ENCODE data around the gene RHOBTB1. TPM values are rescaled to one million over a fixed set of nuclear protein-coding genes. Genes with fewer than 3 reads are reported as not detected.

The RHOBTB1 gene
- total RNA-seq, 1 experiment from 2014 or later: 0.77 TPM

DNA sequence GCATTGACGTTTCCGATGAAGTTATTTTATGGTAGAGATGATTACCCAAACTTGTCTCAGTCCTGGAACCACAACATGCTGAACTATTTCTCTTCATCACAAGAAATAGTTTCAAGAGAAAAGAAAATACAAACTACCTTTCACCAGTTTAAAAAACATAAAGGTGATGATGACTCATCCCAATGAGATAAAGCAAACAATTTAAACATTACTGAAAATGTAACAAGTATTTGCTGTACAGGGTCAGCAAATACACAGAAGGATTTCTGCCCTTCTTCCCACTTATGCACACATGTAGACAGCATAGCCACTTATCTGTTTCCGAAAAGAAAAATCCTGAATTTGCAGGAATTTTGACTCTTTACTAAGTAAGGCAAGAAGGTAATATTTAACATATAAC lies 50.8 kb downstream of the RHOBTB1 start:
- no peak overlapping the region for H3K27ac ChIP-seq (ENCODE audit: low read length)
- in situ Hi-C loops (cut with HindIII; ENCODE audit: low pct_unique_long_range_greater_than_20kb, low sequenced_read_pairs) (no loop called here), intact Hi-C loops (cut with micrococcal nuclease; ENCODE audit: unreplicated experiment) (no loop called here)
- H3K9me3 ChIP-seq (ENCODE audit: control insufficient read depth, insufficient read depth, low read depth, low read length): no peaks in the 10 kb centered on the region
- H3K4me3 ChIP-seq (ENCODE audit: low read depth in 2 of 2, low read length in 2 of 2): no peak overlapping the region
- CTCF ChIA-PET: no interaction called here
- TF ChIP-seq POLR2AphosphoS5 (IDR thresholded peaks at IDR 0.05; ENCODE audit: low read depth, low read length) (no peak), SIN3A (IDR thresholded peaks at IDR 0.05; ENCODE audit: borderline replicate concordance, insufficient read depth, low read depth, low read length) (no peak), TCF7L2 (IDR thresholded peaks at IDR 0.05; ENCODE audit: low read depth, low read length) (no peak)
- TF ChIP-seq, protein P1, sequence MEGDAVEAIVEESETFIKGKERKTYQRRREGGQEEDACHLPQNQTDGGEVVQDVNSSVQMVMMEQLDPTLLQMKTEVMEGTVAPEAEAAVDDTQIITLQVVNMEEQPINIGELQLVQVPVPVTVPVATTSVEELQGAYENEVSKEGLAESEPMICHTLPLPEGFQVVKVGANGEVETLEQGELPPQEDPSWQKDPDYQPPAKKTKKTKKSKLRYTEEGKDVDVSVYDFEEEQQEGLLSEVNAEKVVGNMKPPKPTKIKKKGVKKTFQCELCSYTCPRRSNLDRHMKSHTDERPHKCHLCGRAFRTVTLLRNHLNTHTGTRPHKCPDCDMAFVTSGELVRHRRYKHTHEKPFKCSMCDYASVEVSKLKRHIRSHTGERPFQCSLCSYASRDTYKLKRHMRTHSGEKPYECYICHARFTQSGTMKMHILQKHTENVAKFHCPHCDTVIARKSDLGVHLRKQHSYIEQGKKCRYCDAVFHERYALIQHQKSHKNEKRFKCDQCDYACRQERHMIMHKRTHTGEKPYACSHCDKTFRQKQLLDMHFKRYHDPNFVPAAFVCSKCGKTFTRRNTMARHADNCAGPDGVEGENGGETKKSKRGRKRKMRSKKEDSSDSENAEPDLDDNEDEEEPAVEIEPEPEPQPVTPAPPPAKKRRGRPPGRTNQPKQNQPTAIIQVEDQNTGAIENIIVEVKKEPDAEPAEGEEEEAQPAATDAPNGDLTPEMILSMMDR (IDR thresholded peaks at IDR 0.05): no peak
- TF ChIP-seq, protein P2, sequence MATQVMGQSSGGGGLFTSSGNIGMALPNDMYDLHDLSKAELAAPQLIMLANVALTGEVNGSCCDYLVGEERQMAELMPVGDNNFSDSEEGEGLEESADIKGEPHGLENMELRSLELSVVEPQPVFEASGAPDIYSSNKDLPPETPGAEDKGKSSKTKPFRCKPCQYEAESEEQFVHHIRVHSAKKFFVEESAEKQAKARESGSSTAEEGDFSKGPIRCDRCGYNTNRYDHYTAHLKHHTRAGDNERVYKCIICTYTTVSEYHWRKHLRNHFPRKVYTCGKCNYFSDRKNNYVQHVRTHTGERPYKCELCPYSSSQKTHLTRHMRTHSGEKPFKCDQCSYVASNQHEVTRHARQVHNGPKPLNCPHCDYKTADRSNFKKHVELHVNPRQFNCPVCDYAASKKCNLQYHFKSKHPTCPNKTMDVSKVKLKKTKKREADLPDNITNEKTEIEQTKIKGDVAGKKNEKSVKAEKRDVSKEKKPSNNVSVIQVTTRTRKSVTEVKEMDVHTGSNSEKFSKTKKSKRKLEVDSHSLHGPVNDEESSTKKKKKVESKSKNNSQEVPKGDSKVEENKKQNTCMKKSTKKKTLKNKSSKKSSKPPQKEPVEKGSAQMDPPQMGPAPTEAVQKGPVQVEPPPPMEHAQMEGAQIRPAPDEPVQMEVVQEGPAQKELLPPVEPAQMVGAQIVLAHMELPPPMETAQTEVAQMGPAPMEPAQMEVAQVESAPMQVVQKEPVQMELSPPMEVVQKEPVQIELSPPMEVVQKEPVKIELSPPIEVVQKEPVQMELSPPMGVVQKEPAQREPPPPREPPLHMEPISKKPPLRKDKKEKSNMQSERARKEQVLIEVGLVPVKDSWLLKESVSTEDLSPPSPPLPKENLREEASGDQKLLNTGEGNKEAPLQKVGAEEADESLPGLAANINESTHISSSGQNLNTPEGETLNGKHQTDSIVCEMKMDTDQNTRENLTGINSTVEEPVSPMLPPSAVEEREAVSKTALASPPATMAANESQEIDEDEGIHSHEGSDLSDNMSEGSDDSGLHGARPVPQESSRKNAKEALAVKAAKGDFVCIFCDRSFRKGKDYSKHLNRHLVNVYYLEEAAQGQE (IDR thresholded peaks at IDR 0.05; ENCODE audit: insufficient read depth in 1 of 2, low read depth in 2 of 2, low read length in 1 of 2): no peak
- POLR2A ChIA-PET: no interaction called here
- H3K36me3 ChIP-seq (ENCODE audit: control insufficient read depth, insufficient read depth, low read length): no peaks in the 10 kb centered on the region
- BruUV-seq (replicated peaks): no TSS peak
- no peak for ATAC-seq
- no peaks in the 10 kb centered on the region for H3K27me3 ChIP-seq (ENCODE audit: control insufficient read depth, insufficient read depth, low read length)
- DNase-seq (ENCODE audit: low read depth, low spot score): no peak
- no peaks in the 10 kb centered on the region for H3K4me1 ChIP-seq (ENCODE audit: control insufficient read depth, insufficient read depth, low read length)

DNA sequence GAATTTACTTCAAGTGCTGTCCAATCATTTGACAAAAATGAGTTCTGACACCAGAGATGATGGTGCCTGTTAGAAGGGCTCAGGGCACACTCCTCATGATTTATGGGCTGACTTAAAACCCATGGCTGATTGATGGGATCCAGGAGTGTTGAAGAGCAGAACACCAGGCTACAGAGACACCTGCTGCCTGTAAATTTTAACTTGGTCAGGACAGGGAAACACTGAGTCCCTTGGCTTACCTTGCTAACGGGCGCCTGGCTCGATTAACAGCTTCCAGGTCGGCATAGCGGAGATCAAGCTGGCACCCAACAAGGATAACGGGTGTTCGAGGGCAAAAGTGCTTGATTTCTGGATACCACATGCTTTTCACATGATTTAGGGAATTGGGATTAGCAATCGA lies 51.4 kb downstream of the RHOBTB1 start:
- ChIA-PET POLR2A (no interaction called here), CTCF (no interaction called here)
- in situ Hi-C loops (cut with HindIII; ENCODE audit: low pct_unique_long_range_greater_than_20kb, low sequenced_read_pairs) (no loop called here), intact Hi-C loops (cut with micrococcal nuclease; ENCODE audit: unreplicated experiment) (no loop called here)
- Histone ChIP-seq H3K9me3 (ENCODE audit: control insufficient read depth, insufficient read depth, low read depth, low read length) (no peaks in the 10 kb centered on the region), H3K27ac (ENCODE audit: low read length) (no peak overlapping the region), H3K27me3 (ENCODE audit: control insufficient read depth, insufficient read depth, low read length) (no peaks in the 10 kb centered on the region), H3K4me3 (ENCODE audit: low read depth in 2 of 2, low read length in 2 of 2) (no peak overlapping the region), H3K36me3 (ENCODE audit: control insufficient read depth, insufficient read depth, low read length) (no peaks in the 10 kb centered on the region), H3K4me1 (ENCODE audit: control insufficient read depth, insufficient read depth, low read length) (no peaks in the 10 kb centered on the region)
- ATAC-seq: no peak
- BruUV-seq (replicated peaks): no TSS peak
- DNase-seq (ENCODE audit: low read depth, low spot score): no peak
- no peak for TF ChIP-seq SIN3A (IDR thresholded peaks at IDR 0.05; ENCODE audit: borderline replicate concordance, insufficient read depth, low read depth, low read length)
- no peak for TF ChIP-seq TCF7L2 (IDR thresholded peaks at IDR 0.05; ENCODE audit: low read depth, low read length)
- no peak for TF ChIP-seq POLR2AphosphoS5 (IDR thresholded peaks at IDR 0.05; ENCODE audit: low read depth, low read length)
- TF ChIP-seq, protein P1 (IDR thresholded peaks at IDR 0.05): no peak
- TF ChIP-seq, protein P2 (IDR thresholded peaks at IDR 0.05; ENCODE audit: insufficient read depth in 1 of 2, low read depth in 2 of 2, low read length in 1 of 2): no peak

Measured in Panc1 (cell line).